NK-92 (cell line): Measurements from ENCODE around the gene TP53I3.
"Not testable (repeated sequence)": the region's sequence is repeated elsewhere in the genome, so short reads cannot be mapped to it uniquely, and the experiment has no call there.

Experiments
- DNase-seq: peaks from one replicate; lab custom pipeline; 2025; ENCODE audit not compliant: unreplicated experiment; lab: John Stamatoyannopoulos, UW

Gene TP53I3, protein sequence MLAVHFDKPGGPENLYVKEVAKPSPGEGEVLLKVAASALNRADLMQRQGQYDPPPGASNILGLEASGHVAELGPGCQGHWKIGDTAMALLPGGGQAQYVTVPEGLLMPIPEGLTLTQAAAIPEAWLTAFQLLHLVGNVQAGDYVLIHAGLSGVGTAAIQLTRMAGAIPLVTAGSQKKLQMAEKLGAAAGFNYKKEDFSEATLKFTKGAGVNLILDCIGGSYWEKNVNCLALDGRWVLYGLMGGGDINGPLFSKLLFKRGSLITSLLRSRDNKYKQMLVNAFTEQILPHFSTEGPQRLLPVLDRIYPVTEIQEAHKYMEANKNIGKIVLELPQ

DNA sequence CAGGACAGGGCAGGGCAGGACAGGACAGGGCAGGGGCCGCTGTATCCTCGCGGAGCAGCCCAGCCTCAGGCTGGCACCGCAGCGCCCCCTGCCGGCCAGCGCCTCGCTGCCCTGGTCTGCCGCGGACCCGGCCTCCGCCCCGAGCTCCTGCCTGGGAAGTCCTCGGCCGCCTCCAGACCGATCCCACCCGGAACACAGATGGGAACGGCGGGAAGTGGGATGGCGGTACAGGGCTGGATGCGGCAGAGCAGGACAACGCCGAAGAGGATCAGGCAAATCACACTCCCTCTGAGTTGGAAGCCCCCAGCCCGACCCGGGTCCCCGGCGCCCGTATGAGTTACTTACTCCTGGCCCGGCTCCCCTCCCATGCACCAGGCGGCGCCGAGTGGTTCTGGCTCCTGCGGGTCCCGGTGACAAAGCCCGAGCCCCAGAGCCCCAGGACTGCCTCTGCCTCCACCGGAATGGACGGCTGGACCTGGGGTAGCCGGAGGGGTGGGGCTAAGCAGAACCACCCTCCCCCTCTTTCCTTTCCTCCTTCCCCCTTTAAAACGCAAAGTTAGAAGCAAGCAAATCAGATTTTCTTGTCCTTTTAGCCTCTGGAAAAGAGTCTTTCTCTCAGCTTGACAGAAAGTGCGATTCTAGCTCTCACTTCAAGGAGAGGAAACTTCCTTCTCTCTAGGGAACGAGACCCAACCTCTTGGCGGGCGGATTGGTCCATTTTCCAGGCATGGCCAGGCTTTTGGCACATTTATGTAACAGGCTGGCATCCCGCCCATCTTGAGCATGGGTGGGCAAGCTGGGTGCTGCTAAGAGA, at the start of gene TP53I3:
TP53I3 (minus strand) TSS at position 449 of the 814 bp plus-strand sequence. CDS start 508 bp downstream, outside the sequence.
- DNase-seq = no peak

DNA sequence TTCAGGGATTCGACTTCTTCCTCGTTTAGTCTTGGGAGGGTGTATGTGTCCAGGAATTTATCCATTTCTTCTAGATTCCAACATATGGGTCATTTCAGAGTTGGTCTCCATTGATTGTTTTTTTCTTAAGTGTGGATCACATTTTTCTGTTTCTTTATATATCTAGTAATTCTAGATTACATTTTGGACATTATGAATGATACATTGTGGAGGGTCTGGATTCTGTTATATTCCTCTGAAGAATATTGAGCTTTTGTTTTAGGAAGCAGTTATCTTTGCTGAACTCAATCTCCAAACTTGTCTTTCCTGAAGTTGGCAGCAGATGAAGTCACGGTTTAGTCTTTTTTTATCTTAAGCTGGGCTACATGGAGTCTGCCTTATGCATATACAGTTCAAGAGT, 47.9 kb upstream of the TP53I3 start:
- no peak for DNase-seq

DNA sequence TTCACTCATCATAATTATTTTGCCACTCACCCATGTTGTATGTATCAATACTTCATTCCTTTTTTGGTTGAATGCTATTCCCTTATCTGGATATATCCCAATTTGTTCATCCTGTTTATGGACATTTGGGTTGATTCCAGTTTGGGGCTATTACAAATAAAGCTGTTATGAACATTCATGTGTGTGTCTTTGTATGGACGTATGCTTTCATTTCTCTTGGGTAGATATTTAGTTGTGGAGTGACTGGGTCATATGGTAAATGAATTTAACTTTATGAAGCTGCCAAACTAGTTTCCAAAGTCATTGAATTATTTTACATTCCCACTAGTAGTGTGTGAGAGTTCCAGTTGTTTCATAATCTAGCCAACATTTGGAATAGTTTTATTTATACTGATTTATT, 41.3 kb upstream of the TP53I3 start:
- DNase-seq = no peak

DNA sequence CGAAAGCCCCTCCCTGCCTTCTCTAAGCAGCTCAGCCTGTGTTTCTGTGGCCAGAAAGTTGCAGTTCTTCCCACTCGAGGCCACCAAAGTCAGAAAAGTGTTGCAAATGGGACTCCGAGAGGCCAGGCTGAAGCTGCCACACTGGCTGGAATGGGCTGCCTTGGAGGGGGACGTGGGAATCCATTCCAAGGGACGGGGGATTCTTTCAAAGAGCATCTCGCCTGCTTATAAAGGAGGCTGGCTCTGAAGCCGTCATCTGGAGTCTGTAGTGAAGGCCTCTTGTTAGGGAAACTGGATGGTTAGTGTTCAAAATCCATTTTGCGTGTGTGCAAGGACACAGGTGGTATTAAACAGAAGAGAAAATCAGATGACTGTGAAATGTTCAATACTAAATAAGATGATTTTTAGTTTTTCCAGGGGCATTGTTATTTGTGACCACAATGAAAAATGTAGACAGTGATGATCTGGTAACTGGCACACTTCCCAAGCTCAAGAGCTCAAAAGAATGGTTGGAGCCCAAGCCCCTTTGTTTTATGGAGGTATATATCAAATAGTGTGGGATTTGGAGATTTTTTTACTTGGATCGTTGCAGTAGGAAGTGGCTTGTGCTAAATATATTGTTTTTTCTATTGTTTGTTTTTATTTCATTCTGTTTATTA, 39.4 kb upstream of the TP53I3 start:
- DNase-seq = no peak

DNA sequence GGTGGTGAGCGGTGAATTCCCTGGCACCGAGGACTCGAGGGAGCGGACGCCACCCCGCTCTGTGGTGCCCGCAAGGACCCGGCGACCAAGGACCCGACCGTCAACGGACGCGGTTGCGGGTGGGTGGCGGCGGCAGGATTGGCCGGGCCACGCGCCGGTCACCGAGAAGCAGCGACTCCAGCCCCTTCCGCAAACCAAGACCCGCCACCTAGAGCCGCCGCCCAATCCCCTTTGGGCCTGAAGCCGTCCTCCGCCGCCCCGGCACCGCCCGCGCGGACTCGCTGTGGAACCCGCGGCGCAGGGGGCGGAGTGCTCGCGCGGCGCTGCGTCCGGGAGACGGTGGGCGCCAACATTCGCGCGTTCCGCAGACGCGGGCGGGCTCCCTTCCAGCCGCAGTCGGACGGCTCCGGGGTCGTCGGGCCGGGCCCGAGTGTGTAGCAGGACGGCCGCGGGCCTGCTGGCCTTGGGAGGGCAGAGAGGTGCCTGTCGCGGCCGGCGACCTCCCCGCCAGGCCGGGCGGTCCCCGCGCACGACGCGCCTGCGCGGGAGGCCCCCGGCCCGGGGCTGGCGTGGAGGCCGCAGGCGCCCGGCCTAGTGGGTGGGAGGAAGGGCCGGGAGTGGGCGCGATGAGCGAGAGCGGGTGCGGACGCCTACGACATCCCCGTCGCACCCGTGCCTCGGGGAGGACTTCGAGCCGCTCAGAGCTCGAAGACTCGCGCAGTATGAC, 38.7 kb upstream of the TP53I3 start, which contains the start of the genes FAM228B and PFN4:
FAM228B (plus strand) TSS at position 275 of the 727 bp plus-strand sequence. CDS start 893 bp downstream, outside the sequence.
PFN4 (minus strand) TSS at position 140 of the 727 bp plus-strand sequence. CDS start 799 bp downstream, outside the sequence.
- DNase-seq = no peak

DNA sequence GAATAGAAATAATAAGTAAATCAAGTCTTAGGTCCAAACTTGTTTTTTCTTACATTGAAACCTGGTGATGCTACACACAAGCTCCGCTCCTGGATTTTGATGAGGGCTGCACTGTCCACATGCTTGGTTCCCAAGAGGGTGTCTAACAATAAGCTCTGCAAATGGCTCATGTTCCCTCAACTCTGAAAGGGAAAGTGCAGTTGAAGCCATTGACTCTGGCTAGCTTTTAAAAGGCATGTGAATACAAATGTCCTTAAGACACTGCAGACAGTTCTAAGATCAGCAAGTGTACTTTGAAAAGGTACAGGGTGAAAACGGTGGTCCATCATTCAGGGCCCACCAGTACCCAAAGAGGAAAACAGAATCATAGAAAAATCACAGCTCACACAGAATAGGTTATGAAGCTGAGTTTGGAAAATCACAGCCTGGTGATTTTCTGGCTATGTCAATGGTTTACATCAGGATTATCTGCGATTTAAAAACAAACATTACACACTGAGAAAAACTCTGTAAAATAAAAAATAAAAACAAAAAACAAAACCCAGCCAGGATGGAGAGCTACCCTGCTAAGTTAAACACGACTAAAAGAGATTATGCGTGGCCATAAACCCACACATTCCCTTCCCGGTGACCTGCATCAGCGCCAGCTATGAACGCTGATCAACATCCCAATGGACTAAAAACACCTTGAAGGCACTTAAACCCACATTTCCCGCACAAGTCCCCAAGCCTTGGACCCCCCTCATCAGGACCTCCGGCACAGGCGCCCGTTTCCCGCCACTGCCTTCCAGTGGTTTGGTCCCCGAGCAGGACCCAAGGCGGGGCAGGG, 37.9 kb upstream of the TP53I3 start:
- DNase-seq = no peak

DNA sequence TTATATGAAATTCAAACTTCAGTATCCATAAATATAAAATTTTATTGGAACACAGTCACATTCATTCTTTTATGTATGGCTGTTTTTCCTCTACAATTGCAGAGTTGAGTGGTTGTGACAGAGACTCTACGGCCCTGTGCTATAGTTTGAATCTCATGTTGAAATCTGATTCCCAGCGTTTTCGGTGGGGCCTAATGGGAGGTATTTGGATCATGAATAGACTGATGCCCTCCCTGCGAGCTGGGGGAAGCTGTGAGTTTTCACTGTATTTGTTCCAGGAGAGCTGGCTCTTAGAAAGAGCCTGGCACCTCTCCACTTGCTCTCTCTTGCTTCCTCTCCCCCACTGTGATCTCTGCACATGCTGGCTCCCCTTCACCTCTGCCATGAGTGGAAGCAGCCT, 36.8 kb upstream of the TP53I3 start:
- DNase-seq = no peak

DNA sequence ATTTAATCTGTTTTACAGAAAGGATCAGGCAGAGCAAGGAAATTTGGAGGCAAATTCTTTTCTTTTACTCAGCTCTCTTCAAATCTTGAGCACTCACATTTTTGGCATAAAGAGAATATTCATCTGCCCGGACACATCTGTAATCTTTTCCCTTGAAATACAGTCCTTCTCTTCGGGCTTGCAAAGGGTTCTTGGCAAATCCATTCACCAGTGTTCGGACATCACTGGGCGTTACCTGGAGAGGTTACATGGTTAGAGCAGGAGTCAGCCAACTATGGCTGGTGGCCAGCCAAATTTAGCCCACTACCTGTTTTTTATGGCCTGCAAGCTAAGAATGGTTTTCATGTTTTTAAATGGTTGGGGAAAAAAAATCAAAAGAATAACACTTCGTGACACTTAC, 36.4 kb upstream of the TP53I3 start:
- DNase-seq = no peak

DNA sequence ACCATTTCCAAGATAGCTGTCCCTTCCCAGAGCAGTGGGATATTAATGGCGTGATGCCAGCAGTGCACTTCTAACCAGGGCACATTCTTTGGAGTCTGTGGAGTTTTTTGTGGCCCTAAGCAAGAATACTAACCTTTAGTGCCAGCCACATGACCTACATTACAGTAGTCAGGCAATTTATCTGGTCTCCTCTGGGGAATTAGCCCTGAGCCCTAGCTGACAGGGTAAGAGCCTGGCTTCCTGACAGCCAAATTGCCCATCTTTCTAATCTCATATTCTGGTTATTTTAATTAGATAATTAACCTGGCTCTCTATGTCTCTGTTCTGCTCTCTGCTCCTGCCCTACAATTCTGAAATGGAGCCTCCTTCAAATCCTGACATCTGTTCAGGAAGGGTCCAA, 33.3 kb upstream of the TP53I3 start:
- DNase-seq = no peak

DNA sequence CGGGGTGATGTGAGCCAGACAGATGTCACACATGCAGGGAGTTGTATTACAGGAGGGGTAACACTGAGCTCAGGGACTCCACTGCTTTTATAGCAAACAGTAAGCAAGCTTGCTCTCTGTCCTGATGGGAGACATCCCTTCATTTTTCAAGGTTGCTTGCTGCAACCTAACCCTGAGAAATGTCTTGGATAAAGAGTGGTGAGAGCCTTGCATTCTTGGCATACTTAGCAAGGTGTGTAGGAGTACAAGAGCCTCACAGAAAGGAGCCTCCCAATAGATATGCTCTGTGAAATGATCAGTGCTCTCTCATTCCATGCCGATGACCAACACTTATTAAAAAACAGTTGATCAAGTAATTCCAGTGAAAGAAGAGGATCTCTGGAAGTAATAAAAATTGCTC, 30.4 kb upstream of the TP53I3 start:
- no peak for DNase-seq

DNA sequence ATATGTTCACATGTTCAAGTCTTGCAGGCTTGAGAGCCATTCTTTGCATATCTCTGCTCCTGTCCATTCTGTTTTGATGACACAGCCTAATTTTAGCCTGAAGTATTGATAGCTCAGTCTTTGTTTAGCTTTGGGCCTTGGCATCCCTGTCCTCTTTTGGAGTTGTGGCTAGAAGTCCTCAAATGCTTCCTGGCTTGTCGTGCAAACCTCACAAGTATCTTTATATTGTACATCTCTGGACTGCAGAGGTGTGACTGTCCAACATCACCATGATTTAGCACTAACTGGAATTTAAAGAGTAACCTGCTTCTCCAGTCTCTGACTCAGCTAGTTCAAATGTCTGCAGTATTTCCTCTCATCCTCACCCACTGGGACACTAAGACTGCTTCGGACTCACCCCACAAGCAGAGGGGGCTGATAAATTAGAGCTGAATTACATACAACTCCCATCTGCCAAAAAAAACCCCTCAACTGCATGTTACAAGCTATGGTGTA, 26.8 kb upstream of the TP53I3 start:
- no peak for DNase-seq

DNA sequence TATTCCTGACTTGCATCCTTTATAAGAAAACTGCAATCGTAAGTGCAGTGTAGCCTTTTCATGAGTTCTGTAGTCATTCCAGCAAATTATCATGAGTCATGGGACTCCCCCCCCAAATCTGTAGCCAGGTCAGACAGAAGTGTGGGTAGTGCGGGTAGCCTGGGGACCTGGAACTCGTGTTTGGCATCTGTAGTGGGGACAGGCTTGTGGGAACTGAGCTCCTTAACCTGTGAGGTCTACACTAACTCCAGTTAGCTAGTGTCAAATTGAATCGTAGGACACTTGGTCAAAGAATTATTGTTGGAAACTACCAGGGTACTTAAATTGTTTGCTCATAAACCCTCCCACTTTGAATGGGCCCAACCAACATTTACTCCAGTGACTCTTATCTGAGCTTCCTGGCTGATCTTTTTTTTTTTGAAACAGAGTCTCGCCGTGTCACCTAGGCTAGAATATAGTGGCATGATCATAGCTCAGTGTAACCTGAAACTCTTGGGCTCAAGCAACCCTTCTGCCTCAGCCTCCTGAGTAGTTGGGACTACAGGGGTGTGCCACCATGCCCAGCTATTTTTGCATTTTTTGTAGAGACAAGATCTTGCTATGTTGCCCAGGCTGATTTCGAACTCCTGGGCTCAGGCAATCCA, 26.1 kb upstream of the TP53I3 start:
- DNase-seq = no peak

DNA sequence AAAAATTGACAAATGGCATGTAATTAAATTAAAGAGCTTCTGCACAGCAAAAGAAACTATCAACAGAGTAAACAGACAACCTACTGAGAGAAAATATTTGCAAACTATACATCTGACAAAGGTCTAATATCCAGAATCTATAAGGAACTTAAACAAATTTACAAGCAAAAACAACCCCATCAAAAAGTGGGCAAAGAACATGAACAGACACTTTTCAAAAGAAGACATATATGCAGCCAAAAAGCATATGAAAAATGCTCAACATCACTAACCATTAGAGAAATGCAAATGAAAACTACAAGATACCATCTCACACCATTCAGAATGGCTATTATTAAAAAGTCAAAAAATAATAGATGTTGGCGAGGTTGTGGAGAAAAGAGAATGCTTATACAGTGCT, 24.8 kb upstream of the TP53I3 start:
- DNase-seq = not testable (repeated sequence)

DNA sequence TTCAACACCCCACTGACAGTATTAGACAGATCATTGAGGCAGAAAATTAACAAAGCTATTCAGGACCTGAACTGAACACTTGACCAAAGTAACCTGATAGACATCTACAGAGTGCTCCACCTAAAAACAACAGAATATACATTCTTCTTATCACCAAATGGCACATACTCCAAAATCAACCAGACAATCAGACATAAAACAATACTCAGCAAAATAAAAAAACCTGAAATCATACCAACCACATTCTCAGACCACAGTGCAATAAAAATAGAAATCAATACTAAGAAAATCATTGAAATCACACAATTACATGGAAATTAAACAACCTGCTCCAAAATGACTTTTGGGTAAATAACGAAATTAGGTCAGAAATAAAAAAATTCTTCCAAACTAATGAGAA, 22.7 kb upstream of the TP53I3 start:
- no peak for DNase-seq

DNA sequence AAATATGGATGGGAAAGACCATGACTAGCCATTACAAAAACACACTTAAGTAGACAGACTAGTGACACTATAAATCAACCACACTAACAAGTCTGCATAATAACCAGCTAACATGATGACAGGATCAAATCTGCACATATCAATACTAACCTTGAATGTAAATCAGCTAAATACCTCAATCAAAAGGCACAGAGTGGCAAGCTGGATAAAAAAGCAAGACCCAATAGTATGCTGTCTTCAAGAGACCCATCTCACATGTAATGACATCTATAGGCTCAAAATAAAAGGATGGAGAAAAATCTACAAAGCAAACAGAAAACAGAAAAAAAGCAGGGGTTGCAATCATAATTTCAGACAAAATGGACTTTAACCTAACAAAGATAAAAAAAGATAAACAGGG, 22.2 kb upstream of the TP53I3 start:
- no peak for DNase-seq

DNA sequence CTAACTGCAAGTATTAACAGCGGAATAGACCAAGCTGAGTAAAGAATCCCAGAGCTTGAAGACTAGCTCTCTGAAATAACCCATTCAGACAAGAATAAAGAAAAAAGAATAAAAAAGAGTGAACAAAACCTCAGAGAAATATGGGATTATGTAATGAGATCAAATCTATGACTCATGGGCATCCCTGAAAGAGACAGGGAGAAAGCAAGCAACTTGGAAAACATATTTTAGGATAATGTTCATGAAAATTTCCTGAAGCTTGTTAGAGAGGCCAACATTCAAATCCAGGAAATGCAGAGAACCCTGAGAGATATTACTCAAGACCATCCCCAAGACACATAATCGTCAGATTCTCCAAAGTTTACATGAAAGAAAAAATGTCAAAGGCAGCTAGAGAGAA, 21.2 kb upstream of the TP53I3 start:
- DNase-seq = no peak

DNA sequence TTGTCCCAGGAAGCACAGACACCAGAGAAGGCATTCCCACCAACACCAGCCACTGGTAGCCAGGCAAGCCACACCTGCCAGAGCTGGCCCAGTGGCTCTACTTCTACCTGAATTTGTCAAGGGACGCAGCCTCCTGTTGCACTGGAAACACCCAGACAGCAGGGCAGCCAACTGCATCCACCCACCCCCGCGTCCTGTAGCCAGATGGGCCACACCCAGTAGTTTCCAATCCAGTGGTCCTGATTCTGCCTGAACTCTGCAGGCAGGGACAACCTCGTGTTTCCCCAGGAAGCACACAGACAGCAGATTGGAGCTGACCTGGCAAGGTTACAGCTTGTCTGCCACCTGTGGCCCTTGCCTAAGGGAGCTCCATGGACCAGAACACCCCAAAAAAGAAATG, 20.3 kb upstream of the TP53I3 start:
- DNase-seq = no peak

DNA sequence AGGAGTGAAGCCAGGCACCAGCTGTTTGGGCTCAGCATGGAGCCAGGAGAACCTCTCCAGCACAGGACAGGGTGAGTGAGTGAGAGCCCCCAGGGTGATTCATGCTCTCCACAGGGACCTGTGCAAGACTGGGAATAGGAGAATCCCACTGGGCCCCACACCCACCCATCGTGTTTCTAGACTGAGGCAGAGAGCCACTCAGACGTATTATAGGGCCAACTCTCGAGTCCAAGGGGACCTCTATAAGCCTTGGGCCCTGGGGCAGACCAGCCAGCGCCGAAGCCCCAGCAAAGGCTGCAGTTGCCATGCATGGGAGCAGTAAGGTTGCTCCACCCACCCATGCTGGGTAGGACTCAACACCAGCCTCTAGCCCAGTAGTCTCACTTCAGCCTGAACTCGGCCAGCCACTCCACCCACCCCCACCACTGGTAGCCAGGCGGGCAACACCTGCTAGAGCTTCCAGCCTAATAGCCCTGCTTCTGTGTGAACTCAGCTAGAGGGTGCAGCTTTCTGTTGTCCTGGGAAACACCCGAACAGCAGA, 19.5 kb upstream of the TP53I3 start:
- DNase-seq = no peak

DNA sequence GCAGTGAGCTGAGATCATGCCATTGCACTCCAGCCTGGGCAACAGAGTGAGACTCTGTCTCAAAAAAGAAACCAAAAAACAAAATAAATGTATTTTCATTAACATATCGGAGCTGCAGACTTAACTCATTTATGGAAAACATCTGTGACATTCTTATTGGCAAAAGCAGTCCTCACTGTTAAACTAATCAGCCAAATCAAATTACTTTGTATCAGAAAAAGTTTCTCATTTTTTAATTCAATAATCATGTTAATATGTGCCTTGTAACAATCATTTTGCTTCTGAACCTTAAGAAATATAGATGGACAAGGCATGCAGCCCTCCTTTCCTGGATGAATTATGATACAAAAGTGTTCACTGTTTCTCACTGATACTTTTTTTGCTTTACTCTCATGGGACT, 18.0 kb upstream of the TP53I3 start:
- DNase-seq = no peak
